GM03348 (cell line): ENCODE data around the gene EPB41L4B.
"Not testable (repeated sequence)": the region's sequence is repeated elsewhere in the genome, so short reads cannot be mapped to it uniquely, and the experiment has no call there.

ENCODE experiments used
- DNase-seq: peaks from one replicate; pipeline ENCODE4 v3.0.0; 2012; ENCODE audit warnings: low spot score

Gene EPB41L4B

GRCh38 chr9:109320742-109321448 is at the start of gene EPB41L4B:
Gene EPB41L4B (minus strand): TSS chr9:109321059. CDS start chr9:109320446, 613 bp downstream.
- peak; percentile 94 for DNase-seq

GRCh38 chr9:109369285-109369684 is 48.4 kb upstream of the EPB41L4B start:
- DNase-seq, result no peak

DNA sequence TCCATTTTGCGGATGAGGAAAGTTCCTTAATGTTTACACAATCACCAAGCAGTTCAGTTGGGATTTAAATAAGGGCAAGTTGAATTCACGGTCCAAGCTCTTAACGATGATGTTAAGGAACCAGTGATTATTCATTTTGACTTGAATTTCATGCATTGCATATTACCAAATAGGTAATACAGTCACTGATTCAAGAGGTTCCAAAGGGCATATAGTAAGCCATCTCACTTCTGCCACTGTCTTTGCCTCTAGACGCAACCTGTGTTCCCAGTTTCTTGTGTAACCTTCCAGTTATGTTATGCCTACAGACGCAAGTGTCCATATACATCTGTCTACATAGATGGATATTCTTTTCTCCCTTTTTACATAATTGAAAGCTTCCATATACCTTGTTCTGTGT is 39.9 kb upstream of the EPB41L4B start:
- DNase-seq, result no peak

GRCh38 chr9:109358968-109359603 is 38.2 kb upstream of the EPB41L4B start:
- not testable (repeated sequence) for DNase-seq

- no peak for DNase-seq
Observed at GRCh38 chr9:109355564-109356297, 34.9 kb upstream of the EPB41L4B start.

GRCh38 chr9:109354190-109354589 is 33.3 kb upstream of the EPB41L4B start:
- DNase-seq, result no peak

DNA sequence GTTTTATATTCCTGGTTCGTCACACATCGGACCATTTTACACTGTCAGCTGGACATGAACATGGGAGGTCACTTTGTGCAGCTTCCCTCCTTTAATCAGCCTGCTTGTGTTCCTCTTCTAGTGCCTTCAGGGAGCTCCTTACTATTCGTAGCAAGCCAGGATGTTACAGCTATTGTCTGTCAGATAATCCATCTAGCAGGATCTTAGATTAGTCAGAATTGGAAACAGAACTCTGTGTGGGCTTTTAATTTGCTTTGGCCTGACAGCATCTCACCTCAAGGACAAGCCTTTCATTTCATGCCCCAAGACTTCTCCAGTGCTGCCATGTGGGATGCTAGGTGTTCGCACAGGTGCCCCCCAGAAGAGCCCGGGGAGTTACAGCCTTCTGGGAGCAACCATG is 30.2 kb upstream of the EPB41L4B start:
- no peak for DNase-seq

GRCh38 chr9:109349421-109349846 is 28.6 kb upstream of the EPB41L4B start:
- DNase-seq, result peak; percentile 83

GRCh38 chr9:109346904-109347303 is 26.0 kb upstream of the EPB41L4B start:
- no peak for DNase-seq

DNA sequence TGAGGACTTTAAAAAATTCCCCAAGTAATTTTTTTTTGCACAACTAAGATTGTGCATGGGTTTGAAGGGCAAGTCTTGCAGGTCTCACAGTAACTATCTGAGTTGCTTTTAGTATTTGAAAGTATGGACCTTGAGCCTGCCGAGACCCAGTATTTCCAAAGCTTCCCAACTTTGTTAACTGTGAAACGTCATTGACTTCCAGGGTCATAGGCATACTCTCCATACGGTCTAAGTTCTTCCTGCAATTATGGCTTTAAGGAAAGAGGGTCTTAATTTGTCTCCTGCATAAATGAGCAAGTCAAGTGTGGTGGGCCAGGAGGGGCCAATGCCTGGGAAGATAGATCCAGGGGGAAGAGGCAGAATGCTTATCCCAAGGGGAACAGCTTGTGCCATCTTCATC is 24.0 kb upstream of the EPB41L4B start:
- no peak for DNase-seq

DNA sequence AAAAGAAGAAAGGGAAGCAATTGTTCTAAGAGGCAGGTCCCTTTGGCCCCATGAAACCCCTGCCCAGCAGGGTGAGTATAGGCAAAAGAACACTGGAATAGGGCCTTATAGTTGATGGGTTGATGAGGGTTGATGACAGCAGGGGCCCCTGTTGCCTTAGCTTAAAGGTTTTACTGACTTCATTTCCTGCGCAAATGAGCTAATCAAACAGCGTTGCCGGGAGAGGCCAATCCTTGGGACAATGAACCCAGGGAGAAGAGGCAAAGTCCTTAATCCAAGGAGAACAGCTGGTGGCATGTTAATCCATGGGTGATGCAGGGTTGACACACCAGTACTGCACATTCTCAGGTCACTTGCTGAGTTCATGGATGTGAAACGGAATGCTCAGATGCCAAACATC is 22.0 kb upstream of the EPB41L4B start:
- DNase-seq, result no peak

DNA sequence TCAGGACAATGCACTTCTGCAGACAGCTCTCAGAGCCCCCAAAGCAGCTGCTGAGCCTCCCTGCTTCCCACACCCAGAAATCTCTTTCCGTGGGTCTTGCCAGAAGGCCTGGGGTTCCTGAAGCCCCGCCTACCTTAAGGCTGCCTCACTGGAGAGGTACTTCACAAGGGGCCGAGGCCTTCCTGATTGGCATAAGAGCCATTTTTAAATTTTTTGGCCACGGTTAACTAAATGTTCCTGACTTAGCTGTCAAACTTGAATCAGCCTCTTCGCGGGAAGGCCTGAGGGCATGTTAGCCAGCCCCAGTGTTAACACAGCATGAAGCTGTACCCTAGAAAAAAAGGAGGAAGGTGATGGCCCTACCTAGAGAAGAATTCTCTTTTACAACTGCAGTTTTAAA is 20.7 kb upstream of the EPB41L4B start:
- no peak for DNase-seq

DNA sequence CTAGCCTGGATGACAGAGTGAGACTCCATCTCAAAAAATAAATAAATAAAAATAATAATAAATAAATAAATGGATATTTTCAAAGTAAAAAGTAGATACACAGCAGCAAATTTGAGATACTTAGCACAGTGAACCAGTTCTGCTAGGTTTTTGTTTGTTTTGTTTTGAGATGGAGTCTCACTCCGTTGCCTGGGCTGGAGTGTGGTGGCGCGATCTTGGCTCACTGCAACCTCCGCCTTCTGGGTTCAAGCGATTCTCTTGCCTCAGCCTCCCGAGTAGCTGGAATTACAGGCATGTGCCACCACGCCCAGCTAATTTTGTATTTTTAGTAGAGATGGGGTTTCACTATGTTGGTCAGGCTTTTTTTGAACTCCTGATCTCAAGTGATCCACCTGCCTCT is 20.1 kb upstream of the EPB41L4B start:
- not testable (repeated sequence) for DNase-seq

DNA sequence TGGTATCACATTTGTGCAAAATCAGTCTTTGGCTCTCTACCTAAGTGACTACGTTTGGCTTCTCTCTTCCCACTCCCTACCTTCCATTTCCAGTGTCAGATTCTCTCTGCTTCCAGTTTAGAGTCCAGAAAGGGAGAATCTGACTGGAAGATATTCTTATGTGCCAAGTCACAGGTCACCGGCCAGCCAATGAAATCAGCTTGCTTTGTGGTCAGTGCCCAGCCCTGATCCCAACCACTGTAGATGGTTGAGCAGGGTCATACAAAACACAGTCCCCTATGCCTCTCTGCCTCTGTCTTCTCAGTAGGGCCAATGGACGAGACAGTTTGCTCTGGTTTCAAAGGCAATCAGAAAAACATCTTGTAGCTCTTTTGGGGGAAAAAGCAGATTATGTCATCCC is 15.6 kb upstream of the EPB41L4B start:
- no peak for DNase-seq

GRCh38 chr9:109335929-109336328 is 15.1 kb upstream of the EPB41L4B start:
- DNase-seq, result no peak

DNA sequence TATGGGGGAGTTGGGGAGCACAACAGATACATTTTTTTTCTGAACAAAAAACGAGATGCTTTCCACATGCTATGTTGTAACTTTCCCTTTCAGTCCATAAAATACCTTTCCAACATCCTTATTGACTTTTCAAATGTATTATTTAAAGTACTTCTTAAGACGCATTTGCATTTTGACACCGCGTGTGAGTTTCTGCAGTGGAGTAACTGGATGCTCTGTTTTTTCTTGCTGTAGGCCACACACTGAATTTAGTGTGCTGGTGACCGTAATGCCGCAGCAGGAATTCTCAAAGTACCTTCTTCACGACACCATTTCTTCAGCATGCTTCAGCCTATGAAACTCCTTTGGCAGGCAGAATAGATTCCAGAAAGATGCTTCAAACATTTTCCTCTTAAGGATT is 14.3 kb upstream of the EPB41L4B start:
- DNase-seq, result no peak

DNA sequence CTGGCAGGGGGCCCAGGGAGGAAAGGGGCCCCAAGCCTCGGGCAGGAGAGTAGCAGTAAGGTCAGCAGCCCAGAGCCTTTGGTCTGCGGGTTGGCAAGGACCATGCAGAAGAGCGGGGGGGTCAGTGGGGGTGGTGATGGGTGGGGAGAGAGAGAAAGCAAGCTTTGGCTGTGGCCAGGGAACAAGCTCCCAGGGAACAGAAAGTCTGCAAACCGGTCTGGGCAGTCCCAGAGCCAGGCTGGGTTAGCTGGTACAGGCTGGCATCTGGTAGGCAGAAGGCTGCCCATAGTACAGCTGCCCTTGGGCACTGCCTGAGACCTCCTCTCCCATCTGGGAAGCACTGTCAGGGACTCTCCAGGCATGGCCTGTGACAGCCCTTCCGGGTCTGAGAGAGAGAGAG is 10.5 kb upstream of the EPB41L4B start:
- DNase-seq, result peak; percentile 15

- DNase-seq, result no peak
Observed at GRCh38 chr9:109329638-109330258, 8.9 kb upstream of the EPB41L4B start.

GRCh38 chr9:109328978-109329637 is 8.2 kb upstream of the EPB41L4B start:
- DNase-seq, result peak; percentile 68

DNA sequence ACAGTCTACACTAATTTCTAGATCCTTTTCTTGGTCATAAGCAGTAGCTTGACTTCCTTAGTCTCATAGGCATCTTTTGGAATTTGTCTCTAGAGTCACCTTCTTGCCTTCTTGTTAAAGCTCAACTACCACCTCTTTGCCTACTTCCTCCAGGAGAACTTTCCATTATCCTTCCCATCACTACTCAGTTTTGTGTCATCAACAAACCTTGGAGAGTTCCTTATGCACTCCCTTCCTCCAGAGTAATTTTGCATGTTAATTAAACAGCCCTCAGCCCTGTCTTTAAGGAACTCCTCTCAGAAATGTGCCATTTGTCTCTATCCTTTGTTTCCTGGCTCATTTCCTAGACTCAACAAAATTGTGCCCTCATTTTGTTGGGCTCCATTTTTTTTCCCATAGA is 4.2 kb upstream of the EPB41L4B start:
- DNase-seq, result no peak

DNA sequence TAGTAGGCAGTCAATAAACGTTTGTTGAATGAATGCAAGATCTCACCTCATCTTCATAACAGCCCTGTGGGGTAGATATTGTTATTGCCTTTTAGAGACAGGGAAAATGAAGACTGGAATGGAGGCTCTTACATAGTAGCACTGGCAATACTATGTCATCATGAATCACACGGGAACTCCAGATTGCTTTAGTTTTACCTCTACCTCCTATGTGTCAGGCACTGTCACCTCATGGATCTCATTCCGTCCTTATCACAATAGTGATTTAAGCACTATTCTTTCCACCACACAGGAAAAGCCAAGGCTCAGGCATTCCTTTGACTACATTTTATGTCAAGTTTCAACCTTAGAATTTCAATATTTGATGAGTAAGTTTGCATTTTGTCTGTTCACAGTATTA is 2.9 kb upstream of the EPB41L4B start:
- no peak for DNase-seq

GRCh38 chr9:109321727-109322126 is 868 bp upstream of the EPB41L4B start:
- DNase-seq, result no peak
